Hematopoietic multipotent progenitor cell treated with erythropoietin and hydrocortisone succinate and interleukin-3 and kit ligand, for 15 days (in vitro differentiated cells): ENCODE measurements around the gene SERPINA1.
"Not testable (repeated sequence)": the region's sequence is repeated elsewhere in the genome, so short reads cannot be mapped to it uniquely, and the experiment has no call there.

Experiments
- DNase-seq: peaks from one replicate; pipeline ENCODE4 v3.0.0-alpha.2; 2015; ENCODE audit warnings: low spot score

The SERPINA1 gene

DNA sequence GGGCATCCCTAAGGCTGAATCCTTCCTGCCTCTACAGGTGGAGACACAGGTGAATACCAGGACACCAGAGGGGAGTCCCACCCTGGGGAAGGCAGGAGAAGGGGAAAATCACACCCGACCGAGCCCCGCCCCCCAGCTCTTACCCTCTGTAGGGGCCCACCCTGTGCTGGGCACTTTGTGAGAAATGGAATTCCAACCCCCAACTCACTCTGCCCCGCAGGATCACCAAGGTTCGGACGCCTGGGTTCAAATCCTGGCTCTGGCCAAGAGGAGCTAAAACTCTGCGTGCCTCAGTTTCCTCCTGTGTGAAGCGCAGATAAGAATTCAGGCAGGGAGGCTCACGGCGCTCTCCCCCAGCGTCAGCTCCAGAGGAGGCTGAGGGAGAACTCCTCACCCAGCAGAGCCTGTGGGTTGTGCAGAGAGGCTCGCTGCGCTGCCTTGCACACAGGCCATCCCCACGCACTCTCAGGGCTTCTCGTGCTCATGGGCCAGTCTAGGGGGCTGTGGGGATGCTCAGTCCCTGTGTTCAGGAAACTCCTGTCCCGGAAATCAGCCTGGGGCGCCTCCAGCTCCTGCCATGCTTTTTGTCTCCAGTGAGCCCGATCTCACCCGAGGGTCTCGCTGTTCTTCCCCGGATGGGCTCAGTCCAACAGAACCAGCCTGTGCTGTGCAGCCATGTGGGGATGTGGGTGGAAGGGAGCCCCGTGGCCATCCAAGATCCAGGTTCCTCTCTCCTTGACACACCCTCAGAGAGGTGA is 18.5 kb downstream of the SERPINA1 start:
- not testable (repeated sequence) for DNase-seq

DNA sequence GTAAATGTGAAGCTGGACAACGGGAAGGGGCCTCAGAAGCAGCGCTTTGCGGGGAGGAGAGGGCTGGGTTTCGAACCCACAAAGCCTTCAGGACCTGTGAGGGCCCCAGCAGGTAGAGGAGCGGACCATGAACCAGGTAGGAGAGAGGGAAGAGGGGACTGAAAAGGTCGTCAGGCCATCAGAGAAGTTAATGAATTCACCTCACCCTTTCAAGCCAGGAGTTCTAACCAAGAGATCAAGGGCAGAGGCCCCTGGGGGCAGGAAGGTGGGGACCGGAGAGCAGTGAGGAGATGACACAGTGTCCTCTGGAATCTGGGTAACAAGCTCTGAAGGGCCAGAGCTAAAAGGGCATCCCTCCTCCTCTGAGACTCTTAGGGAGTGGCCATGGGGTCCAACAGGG is 19.4 kb downstream of the SERPINA1 start:
- no peak for DNase-seq

DNA sequence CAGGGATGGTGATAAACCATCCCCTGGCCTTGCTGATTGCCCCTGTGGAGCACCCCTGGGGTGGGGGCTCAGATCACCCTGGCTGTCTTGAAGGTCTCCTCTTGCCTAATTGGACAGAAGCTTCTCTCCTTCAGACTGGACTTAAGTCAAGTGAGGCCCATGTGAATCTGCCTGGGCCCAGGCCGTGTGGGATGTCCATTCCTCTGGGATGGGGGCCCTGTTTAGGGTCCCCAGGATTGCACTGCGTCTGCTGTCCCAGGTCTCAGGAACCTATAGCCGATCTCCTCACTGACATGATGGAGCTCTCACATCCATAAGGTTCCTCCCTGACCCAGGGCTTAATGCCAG is 20.2 kb downstream of the SERPINA1 start:
- DNase-seq, result no peak

DNA sequence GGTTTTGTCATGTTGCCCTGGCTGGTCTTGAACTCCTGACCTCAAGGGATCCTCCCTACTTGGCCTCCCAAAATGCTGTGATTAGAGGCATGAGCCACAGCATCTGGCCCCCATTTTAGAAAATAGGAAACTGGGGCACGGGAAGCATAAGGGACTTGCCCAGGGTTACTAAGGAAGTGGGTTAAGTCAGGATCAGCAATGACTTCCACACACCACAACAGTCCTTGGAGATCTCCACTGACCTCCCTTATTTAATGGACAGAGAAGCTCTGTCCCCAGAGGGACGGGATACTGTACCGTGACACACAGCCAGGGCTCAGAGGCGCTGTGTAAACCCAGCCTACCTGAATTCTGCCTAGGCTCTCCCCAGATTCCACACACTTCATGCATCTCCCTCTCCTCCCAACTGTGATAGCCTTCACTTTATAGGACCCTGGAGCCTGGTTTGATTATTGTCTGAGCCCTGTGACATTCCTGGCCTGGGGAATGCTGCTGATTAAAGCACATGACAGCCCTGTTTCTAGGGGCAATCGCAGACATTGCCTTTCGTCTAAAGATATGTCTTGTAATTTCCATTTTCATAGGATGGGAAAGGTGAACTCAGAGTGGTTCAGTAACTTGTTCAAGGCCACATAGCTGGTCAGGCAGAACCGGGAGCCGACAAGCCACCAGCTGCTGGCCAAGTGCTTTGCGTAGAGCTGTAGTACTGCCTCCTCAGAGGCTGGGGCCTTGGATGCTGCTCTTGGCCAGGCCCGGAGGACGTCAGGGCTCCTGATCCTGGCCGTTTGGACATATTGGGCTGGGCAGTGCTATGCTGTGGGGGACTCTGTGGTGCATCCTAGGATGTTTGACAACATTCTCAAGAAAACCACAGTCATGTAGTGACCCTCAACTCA is 20.8 kb downstream of the SERPINA1 start:
- no peak for DNase-seq

DNA sequence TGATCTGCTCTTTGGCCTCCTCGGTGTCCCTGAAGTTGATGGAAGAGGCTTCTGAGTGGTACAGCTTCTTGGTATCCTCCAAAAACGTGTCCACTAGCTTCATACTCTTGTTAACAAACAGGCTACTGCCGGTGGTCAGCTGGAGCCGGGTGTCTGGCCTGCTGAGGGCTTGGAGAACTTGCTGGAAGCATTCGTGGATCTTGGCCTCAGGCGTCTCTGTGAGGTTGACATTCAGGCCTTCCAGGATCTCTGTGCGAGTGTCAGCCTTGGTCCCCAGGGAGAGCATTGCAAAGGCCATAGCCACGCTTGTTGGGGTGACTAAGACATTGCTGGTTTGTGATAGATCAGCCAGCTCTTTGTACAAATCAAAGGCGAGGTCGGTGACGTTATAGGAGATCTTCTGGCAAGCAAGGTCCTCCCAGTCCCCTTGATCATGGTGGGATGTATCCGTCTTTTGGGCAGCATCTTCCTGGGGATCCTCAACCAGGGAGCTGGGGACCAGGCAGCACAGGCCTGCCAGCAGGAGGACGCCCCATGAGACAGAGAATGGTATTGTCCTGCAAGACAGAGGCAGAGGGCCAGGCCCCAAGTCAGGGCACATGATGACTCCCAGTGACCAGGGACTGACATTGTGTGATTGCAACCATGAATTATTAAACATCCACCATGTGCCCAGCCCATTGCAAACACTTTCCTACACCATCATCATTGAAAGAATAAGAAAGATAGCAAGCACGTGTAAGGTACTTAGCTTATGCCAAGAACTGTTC is 22.1 kb downstream of the SERPINA1 start, which contains the start of gene SERPINA2:
TSS of gene SERPINA2 (minus strand) at position 553 of the 770 bp plus-strand sequence.
- DNase-seq, result no peak

DNA sequence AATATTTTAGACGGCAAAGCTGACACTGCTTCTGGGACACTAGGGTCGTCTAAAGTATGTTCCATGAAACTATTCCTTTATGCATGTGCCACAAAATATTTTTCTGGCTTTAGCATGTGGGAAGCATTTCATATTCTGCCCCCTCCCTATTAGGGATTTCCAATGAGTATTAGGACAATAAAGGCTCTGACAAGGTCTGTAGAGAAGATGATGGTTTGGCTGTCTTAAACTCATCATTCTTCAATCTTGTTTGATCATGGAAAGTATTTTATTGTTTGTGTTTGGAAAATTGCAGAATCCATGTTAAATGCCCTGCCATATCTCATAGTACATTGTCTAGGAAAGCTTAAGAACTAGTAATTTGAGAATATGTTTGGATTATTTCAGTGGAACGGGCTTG is 22.8 kb downstream of the SERPINA1 start:
- DNase-seq, result no peak

DNA sequence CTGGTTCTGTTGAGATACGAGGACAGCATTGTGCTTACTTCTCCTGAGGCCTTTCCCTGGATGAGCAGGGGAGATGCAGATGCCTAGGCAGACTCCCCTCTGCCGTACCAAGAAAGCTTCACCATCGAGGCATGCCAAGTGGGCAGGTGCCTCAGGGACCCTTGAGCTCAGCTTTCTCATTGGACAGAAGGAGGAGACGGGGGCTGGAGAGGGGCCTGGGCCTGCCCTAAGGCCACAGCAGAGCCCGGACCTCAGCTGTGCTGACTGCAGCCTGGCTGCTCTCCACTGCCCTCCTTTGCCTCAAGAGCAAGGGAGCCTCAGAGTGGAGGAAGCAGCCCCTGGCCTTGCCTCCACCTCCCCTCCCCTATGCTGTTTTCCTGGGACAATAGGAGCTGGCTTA is 23.4 kb downstream of the SERPINA1 start:
- DNase-seq, result no peak

DNA sequence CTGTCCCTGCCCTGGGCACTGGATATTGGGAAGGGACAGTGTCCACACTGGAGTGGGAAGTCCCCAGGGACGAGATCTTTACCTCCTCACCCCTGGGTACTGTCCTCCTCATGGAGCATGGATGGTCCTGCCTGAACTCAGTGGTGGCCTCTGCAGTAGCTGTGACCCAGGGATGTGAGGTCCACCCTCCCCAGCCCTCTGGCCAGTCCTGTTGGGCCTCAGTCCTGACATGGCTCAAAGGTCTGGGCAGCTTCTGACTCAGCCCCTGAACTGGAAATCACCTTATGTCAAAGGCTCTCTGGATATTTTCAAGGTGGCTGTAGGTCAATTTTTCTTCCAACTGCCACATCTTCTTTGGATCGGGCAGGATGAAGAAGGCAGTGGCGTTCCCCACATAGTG is 24.4 kb downstream of the SERPINA1 start:
- no peak for DNase-seq

DNA sequence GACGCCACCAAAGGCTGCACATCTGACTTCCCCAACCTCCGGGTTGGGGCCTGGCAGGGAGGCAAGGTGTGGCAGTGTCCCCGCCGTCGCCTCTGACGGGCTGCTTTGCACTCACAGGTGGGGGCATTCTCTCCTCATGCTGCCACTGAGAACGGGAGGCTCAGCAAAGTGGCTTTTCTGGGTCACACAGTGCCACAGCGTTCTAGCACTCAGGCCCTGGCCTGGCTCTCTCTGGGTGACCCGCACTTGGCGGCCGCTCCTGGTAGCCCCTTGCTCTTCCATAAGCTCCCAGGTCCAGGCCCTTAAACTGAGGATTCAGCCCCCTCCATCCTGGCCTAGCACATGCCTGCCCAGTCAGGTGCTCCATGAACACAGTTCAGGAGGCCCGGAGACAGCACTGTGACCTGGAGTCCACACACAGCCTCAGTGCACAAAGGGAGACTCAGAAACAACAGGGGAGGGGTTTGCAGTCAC is 25.2 kb downstream of the SERPINA1 start:
- DNase-seq, result no peak

DNA sequence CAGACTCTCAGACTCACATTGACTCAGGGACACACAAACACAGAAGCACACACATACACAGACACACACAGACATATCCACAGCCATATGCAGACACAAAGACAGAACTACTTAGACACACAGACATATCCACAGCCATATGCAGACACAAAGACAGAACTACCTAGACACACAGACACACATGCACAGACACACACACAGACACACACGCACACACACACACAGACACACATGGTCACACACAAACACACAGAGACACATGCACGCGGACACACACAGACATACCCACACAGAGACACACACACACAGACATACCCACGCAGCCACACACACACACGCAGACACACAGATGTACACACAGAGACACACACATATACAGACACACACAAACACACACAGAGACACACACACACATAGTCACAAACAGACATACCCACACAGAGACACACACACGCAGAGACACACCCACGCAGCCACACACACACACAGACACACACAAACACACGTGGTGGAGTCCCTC is 25.7 kb downstream of the SERPINA1 start:
- no peak for DNase-seq

DNA sequence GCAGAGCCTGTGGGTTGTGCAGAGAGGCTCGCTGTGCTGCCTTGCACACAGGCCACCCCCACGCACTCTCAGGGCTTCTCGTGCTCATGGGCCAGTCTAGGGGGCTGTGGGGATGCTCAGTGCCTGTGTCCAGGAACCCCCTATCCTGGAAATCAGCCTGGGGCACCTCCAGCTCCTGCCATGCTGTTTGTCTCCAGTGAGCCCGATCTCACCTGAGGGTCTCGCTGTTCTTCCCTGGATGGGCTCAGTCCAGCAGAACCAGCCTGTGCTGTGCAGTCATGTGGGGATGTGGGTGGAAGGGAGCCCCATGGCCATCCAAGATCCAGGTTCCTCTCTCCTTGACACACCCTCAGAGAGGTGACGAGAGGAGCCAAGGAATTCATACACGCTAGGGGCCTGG is 26.7 kb downstream of the SERPINA1 start:
- DNase-seq, result no peak

DNA sequence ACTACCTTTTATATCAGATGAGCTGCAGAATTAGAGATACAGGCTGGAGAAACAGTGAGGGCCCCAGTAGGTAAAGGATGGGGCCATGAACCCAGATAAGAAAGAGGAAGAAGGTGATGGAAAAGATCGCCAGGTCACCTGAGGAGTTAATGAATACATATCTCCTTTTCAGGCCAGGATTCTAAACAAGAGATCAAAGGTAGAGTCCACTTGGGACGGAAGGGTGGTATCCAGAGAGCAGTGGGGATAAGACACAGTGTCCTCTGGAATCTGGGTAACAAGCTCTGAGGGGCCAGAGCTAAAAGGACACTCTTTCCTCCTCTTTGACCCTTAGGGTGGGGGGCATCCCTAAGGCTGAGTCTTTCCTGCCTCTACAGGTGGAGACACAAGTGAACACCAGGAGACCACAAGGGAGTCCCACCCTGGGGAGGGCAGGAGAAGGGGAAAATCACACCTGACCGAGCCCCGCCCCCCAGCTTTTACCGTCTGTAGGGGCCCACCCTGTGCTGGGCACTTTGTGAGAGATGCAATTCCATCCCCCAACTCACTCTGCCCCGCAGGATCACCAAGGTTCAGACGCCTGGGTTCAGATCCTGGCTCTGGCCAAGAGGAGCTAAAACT is 27.3 kb downstream of the SERPINA1 start:
- DNase-seq, result no peak

DNA sequence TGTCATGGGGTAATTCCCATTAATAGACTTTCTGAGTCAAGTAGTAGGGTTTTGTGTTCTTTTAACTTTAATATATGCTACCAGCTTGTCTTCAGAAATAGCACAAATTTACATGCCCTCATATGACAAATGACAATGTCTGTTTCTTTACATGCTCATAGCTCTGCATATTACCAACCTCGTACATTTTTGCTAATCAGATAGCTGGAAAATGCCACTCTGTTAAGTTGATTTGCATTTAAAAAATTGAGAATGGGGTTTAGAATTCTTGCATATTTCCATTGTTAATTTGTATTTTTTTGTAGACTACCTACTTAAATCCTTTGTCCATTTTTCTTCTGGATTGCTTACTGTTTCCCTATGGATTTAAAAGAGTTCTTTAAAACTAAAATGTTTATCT is 31.2 kb downstream of the SERPINA1 start:
- no peak for DNase-seq

DNA sequence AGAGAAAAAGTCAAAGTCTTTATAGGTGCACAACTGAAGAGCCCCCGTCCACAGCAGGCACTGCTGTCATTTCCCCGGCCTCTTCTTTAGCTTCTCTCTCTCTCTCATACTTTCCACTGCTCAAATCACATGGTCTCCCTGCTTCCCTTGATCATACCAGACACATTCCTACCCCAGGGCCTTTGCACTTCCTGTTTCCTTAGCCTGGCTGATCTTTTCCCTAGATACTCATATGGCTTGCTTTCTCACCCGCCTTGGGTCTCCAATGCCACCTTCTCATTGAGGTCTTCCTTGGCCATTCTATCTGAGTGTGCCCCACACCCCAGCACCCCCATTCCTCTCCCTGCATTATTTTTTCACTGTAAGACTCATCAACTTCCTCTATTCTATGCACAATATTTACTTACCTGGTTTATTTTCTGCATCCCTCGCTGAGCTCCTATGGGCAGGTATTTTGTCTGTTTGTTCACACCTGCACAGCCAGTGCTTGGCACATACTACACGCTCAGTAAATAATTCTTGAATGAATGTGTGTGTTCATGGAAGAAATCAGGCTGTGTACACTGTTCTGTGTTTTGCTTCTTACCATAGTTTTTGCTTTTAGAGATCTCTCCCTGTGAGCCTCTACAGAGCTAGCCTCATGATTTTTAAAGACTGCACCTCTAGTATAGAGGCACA is 31.9 kb downstream of the SERPINA1 start:
- no peak for DNase-seq

DNA sequence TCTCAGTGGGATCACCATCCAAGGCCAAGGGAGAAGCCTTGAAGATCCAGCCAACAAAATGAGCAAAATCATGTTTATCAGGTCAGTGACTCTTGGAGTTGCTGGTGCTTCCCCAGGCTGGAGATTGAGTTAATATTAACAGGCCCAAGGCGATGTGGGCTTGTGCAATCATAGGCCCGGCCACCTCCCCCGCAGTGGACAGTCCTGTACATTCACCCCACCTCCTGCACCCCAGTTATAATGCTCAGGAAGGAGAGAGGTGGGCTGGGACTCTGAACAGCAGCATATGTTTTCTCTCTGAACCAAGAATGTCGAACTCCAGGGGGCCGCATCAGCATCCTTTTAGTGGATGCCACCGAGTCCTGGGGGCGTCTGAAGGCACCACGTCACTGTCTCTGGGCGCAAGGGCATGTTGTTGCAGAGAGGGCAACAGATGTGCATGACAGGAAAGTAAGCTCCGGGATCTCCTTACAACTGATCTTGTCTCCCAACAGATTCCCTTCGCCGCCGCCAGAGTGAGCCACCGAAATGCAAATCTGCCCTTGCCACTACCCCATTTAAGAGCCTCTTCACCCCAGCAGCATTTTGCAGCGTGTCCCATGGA is 33.1 kb downstream of the SERPINA1 start:
- no peak for DNase-seq

DNA sequence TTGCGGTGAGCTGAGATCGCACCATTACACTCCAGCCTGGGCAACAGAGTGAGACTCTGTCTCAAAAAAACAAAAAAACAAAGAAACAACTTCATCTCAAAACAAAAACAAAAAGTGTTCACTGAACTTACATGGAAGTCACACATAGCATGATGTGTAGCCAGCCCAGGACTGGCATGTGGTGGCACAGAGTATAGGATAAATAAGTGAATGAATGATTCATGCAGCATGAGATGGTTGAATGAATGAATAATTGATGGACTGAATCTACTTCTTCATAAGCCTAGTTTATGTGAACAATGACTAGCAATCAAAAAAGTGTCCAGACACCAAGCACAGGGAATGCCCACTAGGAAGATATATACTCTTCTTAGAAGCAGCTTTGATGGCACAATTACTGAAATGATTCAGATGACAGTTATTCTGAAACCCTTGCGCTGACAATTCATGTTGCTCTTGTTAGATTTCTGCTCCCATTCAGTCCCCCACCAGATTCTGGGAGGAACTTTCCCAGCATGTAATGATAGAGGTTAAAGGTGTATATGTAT is 33.7 kb downstream of the SERPINA1 start:
- no peak for DNase-seq

DNA sequence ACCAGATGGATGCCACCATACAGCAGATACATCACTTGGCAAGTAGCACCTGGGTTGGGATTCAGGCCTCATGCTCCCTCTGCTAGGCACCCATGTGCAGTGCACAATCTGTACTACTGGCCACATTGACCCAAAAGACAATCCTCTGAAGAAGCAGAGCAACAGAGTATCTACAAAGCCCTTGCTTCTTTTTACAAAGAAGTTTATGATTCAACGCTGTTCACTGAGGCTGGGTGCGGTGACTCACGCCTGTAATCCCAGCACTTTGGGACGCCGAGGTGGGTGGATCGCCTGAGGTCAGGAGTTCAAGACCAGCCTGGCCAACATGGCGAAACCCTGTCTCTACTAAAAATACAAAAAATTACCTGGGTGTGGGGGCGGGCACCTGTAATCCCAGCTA is 34.2 kb downstream of the SERPINA1 start:
- not testable (repeated sequence) for DNase-seq

DNA sequence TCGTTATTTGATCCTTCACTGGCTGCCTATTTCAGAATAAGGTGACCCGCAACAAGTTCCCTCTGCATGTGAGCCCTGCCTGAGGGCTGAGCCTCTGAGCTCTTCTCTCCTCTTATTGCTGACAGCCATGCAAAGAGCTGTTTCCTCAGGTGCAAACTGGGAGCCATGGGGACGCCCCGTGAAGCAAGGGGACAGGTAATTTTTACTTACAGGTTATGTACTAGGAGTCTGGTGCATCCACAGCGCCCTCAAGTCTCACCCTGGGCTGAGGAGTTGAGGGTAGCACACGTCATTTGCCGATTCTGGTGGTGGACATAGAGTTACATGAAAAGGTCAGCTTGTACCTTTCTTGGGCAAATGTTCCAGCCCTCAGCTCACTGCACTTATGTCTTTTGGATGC is 39.1 kb downstream of the SERPINA1 start:
- DNase-seq, result no peak

DNA sequence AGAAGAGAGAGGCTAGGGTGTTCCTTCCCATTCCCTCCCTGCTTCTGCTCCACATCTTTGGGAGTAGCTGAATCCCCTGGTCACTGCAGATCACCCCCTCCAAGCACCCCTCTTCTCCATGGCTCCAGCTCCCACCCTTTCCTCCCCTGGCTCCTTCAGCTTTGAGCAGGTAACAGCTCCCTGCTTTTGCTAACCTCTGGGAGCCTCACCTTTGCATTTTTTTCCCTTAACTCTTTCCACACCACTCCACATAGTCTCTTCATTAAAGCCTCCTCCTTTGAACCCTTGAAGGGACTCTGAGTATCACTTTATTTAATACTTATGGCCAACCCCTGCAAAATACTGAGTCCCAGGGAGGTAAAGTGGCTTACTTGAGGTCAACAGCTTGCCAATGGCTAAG is 39.6 kb downstream of the SERPINA1 start:
- no peak for DNase-seq

DNA sequence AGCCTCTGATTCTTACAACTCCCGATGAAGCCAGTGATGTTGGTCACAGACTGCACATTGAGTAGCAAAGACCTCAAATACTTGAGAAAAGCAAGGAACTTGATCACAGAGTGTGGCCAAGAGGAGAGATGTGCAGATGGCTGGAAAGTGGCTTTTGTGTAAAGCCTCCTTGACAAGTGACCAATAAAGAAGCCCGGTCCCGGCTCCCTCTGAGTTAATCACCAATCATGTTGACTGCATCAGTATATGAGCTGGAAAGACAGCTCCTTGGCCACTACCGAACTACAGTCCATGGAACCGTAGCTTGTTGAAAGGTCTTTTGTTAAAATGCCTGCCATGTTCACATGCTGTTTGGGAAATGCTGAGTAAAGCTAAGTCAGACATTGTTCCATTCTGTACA is 41.6 kb downstream of the SERPINA1 start:
- DNase-seq, result no peak
